Body of pancreas (tissue), 4 donors: Measurements from ENCODE around the gene XRCC4. TPM values are rescaled to one million over a fixed set of nuclear protein-coding genes. Genes with fewer than 3 reads are reported as not detected.

Experiments
- ATAC-seq: fragments of 150-250 bp; one replicate; pipeline ENCODE4 v1.9.1; 2016
- DNase-seq, 4 donors: peaks; one replicate each; pipeline ENCODE4 v3.0.0-alpha.2; 2019
- H3K27ac ChIP-seq, 4 donors: fragments of 200-600 bp; sonication (generic); 1 replicate in 3 of 4; 2 replicates in 1 of 4; pipeline versions ENCODE4 v1.5.1 to v1.6.1; 2016 to 2019; ENCODE audit warnings: mild to moderate bottlenecking in 1 of 4, mixed read lengths in 1 of 4, moderate library complexity in 1 of 4
- H3K27me3 ChIP-seq, 2 donors: fragments of 200-600 bp; sonication (generic); one replicate each; pipeline ENCODE4 v1.6.0; 2016; ENCODE audit warnings: mild to moderate bottlenecking in 1 of 2
- H3K36me3 ChIP-seq, 2 donors: fragments of 200-600 bp; sonication (generic); replicated peaks in 1 of 2; 2 replicates each; pipeline ENCODE4 v1.5.1; 2016; ENCODE audit warnings: low read depth in 2 of 2; ENCODE audit not compliant: insufficient read depth in 1 of 2
- H3K4me1 ChIP-seq: fragments of 200-600 bp; sonication (generic); one replicate; pipeline ENCODE4 v1.6.0; 2016
- H3K4me3 ChIP-seq, 2 donors: fragments of 200-600 bp; sonication (generic); 1 replicate in 1 of 2; 2 replicates in 1 of 2; pipeline ENCODE4 v1.5.1; 2016 to 2019
- H3K9me3 ChIP-seq, 3 donors: fragments of 200-600 bp; sonication (generic); 1 replicate in 2 of 3; 2 replicates in 1 of 3; pipeline ENCODE4 v1.5.1; 2016
- CTCF ChIP-seq, 7 experiments: fragments of 450-650 bp in 4 of 7; fragments of 200-600 bp in 3 of 7; sonication (generic) in 3 of 7; IDR thresholded peaks; one replicate each; pipeline ENCODE4 v1.5.1; 2016 to 2019; ENCODE audit warnings: antibody characterized with exemption in 7 of 7
- POLR2A ChIP-seq, 3 donors: fragments of 450-650 bp; IDR thresholded peaks; one replicate each; pipeline ENCODE4 v1.6.1; 2016; ENCODE audit warnings: antibody characterized with exemption in 3 of 3, mild to moderate bottlenecking in 2 of 3
- WGBS, 2 donors: methylation state at CpG; one replicate each; pipeline ENCODE4 v1.1.5; 2017; 5-methylcytosine and 5-hydroxymethylcytosine counted together
- intact Hi-C: fragments of 100-400 bp; cut with DNase I; formaldehyde crosslinking; loops from one replicate; pipeline ENCODE4 v1.15.1; 2023
- total RNA-seq, 2 donors: library from RNA; depleted of rRNA; stranded (reverse); fragments of >200 nt; gene quantifications; one replicate each; pipeline ENCODE4 v1.1.0, GENCODE V29; 2016

XRCC4 gene
- total RNA-seq, 2 donors from 2014 or later: 0.99 to 4.4 TPM

- no peak overlapping the region for H3K4me3 ChIP-seq
- no peak for ATAC-seq
- no peaks in the 10 kb centered on the region for H3K9me3 ChIP-seq
- intact Hi-C loops: no loop called here
- 90 to 98% methylated on average over 3 of the region's 3 CpGs for WGBS, 2 donors
- TF ChIP-seq POLR2A (IDR thresholded peaks at IDR 0.05): no peak
- no peak for TF ChIP-seq CTCF (IDR thresholded peaks at IDR 0.05)
- no peak for DNase-seq
- H3K36me3 ChIP-seq: no peaks in the 10 kb centered on the region
- H3K27me3 ChIP-seq: no peaks in the 10 kb centered on the region
- no peaks in the 10 kb centered on the region for H3K4me1 ChIP-seq
- no peak overlapping the region for H3K27ac ChIP-seq
Observed at GRCh38 chr5:83107692-83108420, 30.5 kb downstream of the XRCC4 start.

- intact Hi-C loops: no loop called here
- Histone ChIP-seq H3K4me3 (no peak overlapping the region), H3K27me3 (no peaks in the 10 kb centered on the region), H3K27ac (no peak overlapping the region), H3K4me1 (no peaks in the 10 kb centered on the region), H3K36me3 (no peaks in the 10 kb centered on the region), H3K9me3 (peaks cover 0 to 5% (median 0%) of the 10 kb centered on the region in 3 donors)
- WGBS, 2 donors: 67 to 84% methylated on average over 1 of the region's 1 CpG
- DNase-seq: no peak
- TF ChIP-seq CTCF (IDR thresholded peaks at IDR 0.05): no peak
- no peak for TF ChIP-seq POLR2A (IDR thresholded peaks at IDR 0.05)
- ATAC-seq: no peak
Observed at GRCh38 chr5:83109380-83109779, 32.0 kb downstream of the XRCC4 start.

GRCh38 chr5:83115816-83116215 lies 38.5 kb downstream of the XRCC4 start:
- Histone ChIP-seq H3K36me3 (no peaks in the 10 kb centered on the region), H3K4me1 (no peaks in the 10 kb centered on the region), H3K4me3 (no peak overlapping the region), H3K27me3 (no peaks in the 10 kb centered on the region), H3K27ac (no peak overlapping the region), H3K9me3 (peaks cover 0 to 5% (median 0%) of the 10 kb centered on the region in 3 donors)
- no peak for ATAC-seq
- 81 to 94% methylated on average over 1 of the region's 1 CpG for WGBS, 2 donors
- no peak for DNase-seq
- intact Hi-C loops: no loop called here
- TF ChIP-seq POLR2A (IDR thresholded peaks at IDR 0.05): no peak
- TF ChIP-seq CTCF (IDR thresholded peaks at IDR 0.05): no peak

- TF ChIP-seq POLR2A (IDR thresholded peaks at IDR 0.05): no peak
- no peak for TF ChIP-seq CTCF (IDR thresholded peaks at IDR 0.05)
- DNase-seq (no peak), ATAC-seq (no peak)
- Histone ChIP-seq H3K9me3 (peaks cover 0 to under 1% (median 0%) of the 10 kb centered on the region in 3 donors), H3K4me1 (no peaks in the 10 kb centered on the region), H3K36me3 (no peaks in the 10 kb centered on the region), H3K4me3 (no peak overlapping the region), H3K27me3 (no peaks in the 10 kb centered on the region), H3K27ac (no peak overlapping the region)
- intact Hi-C loops: no loop called here
- 84 to 97% methylated on average over 1 of the region's 1 CpG for WGBS, 2 donors
Observed at GRCh38 chr5:83118471-83118870, 41.1 kb downstream of the XRCC4 start.

- DNase-seq (no peak), ATAC-seq (no peak)
- no peaks in the 10 kb centered on the region for H3K27me3 ChIP-seq
- 73 to 81% methylated on average over 1 of the region's 1 CpG for WGBS, 2 donors
- H3K36me3 ChIP-seq: no peaks in the 10 kb centered on the region
- no peaks in the 10 kb centered on the region for H3K4me1 ChIP-seq
- H3K27ac ChIP-seq: no peak overlapping the region
- intact Hi-C loops: no loop called here
- no peak overlapping the region for H3K4me3 ChIP-seq
- no peak for TF ChIP-seq CTCF (IDR thresholded peaks at IDR 0.05)
- H3K9me3 ChIP-seq: no peaks in the 10 kb centered on the region
Observed at GRCh38 chr5:83118976-83119375, 41.6 kb downstream of the XRCC4 start.
